G401.6 (cell line): ENCODE results near the gene THSD4.

ENCODE experiments used
- FAIRE-seq: peaks from 2 replicates; lab custom pipeline; 2012; peaks lifted over from hg19 to GRCh38; lab: Jason Lieb, UNC

THSD4 gene

GRCh38 chr15:71811752-71812735 is 696.8 kb downstream of the THSD4 start:
- no peak for FAIRE-seq

GRCh38 chr15:71812966-71813722 is 697.9 kb downstream of the THSD4 start:
- no peak for FAIRE-seq

- FAIRE-seq = no peak
These were observed 698.6 kb downstream of the THSD4 start for GRCh38 chr15:71813723-71814470.

- FAIRE-seq = no peak
These were observed 700.0 kb downstream of the THSD4 start for GRCh38 chr15:71815301-71815700.

- FAIRE-seq = no peak
These were observed 702.1 kb downstream of the THSD4 start for GRCh38 chr15:71817351-71817750.

GRCh38 chr15:71820127-71820526 is 704.9 kb downstream of the THSD4 start:
- no peak for FAIRE-seq

- FAIRE-seq = no peak
These were observed 706.4 kb downstream of the THSD4 start for GRCh38 chr15:71821547-71822129.

- FAIRE-seq = no peak
These were observed 707.8 kb downstream of the THSD4 start for GRCh38 chr15:71822890-71823630.

- FAIRE-seq = no peak
These were observed 708.5 kb downstream of the THSD4 start for GRCh38 chr15:71823801-71824200.

GRCh38 chr15:71825021-71825730 is 709.9 kb downstream of the THSD4 start:
- FAIRE-seq = no peak

GRCh38 chr15:71826196-71826595 is 710.9 kb downstream of the THSD4 start:
- no peak for FAIRE-seq

GRCh38 chr15:71830981-71831380 is 715.7 kb downstream of the THSD4 start:
- no peak for FAIRE-seq
